ENCODE results near the gene ARMC5.
"Not testable (repeated sequence)": the region's sequence is repeated elsewhere in the genome, so short reads cannot be mapped to it uniquely, and the experiment has no call there.

ARMC5 gene

GRCh38 chr16:31430380-31431052 lies 28.8 kb upstream of the ARMC5 start:
- DNase-seq (ENCODE audit: low spot score), result no peak

GRCh38 chr16:31435341-31436220 lies 23.7 kb upstream of the ARMC5 start:
- no peak for DNase-seq (ENCODE audit: low spot score)

- DNase-seq (ENCODE audit: low spot score), result no peak
These were observed 22.9 kb upstream of the ARMC5 start for GRCh38 chr16:31436221-31437045.

- no peak for DNase-seq (ENCODE audit: low spot score)
These were observed 20.9 kb upstream of the ARMC5 start for GRCh38 chr16:31438414-31438813.

- DNase-seq (ENCODE audit: low spot score), result not testable (repeated sequence)
These were observed 20.3 kb upstream of the ARMC5 start for GRCh38 chr16:31439023-31439422.

- DNase-seq (ENCODE audit: low spot score), result no peak
These were observed 19.8 kb upstream of the ARMC5 start for GRCh38 chr16:31439519-31439918.

- no peak for DNase-seq (ENCODE audit: low spot score)
These were observed 18.7 kb upstream of the ARMC5 start for GRCh38 chr16:31440516-31441184.

- DNase-seq (ENCODE audit: low spot score), result no peak
These were observed 17.3 kb upstream of the ARMC5 start for GRCh38 chr16:31441956-31442355.

- DNase-seq (ENCODE audit: low spot score), result not testable (repeated sequence)
These were observed 13.4 kb upstream of the ARMC5 start for GRCh38 chr16:31445931-31446330.

- DNase-seq (ENCODE audit: low spot score), result no peak
These were observed 8.1 kb upstream of the ARMC5 start for GRCh38 chr16:31451201-31451600.

- peak; percentile 49 for DNase-seq (ENCODE audit: low spot score)
These were observed 7.5 kb upstream of the ARMC5 start for GRCh38 chr16:31451681-31452351.

- DNase-seq (ENCODE audit: low spot score), result peak; percentile 58
These were observed 6.6 kb upstream of the ARMC5 start for GRCh38 chr16:31452631-31453106.

GRCh38 chr16:31453255-31454204 lies 5.8 kb upstream of the ARMC5 start:
- no peak for DNase-seq (ENCODE audit: low spot score)

- no peak for DNase-seq (ENCODE audit: low spot score)
These were observed 3.5 kb upstream of the ARMC5 start for GRCh38 chr16:31455601-31456314.

GRCh38 chr16:31456988-31457360 lies 2.3 kb upstream of the ARMC5 start:
- DNase-seq (ENCODE audit: low spot score), result no peak

GRCh38 chr16:31458073-31458843 lies 1.0 kb upstream of the ARMC5 start:
- DNase-seq (ENCODE audit: low spot score), result no peak

GRCh38 chr16:31459687-31460581 lies 633 bp downstream of the ARMC5 start:
- DNase-seq (ENCODE audit: low spot score), result peak; percentile 100

GRCh38 chr16:31460582-31461002 lies 1.3 kb downstream of the ARMC5 start:
- DNase-seq (ENCODE audit: low spot score), result no peak
